Breast epithelium (tissue), 4 donors: ENCODE measurements around the gene TSFM. TPM values are rescaled to one million over a fixed set of nuclear protein-coding genes. Genes with fewer than 3 reads are reported as not detected.

Source experiments
- DNase-seq, 2 donors: peaks; one replicate each; pipeline ENCODE4 v3.0.0-alpha.2; 2019; ENCODE audit warnings: low spot score in 2 of 2
- H3K27ac ChIP-seq, 2 donors: fragments of 200-600 bp; sonication (generic) in 1 of 2; one replicate each; pipeline ENCODE4 v1.5.1; 2016 to 2019; ENCODE audit warnings: mild to moderate bottlenecking in 1 of 2
- H3K27me3 ChIP-seq, 2 donors: fragments of 200-600 bp; sonication (generic) in 1 of 2; one replicate each; pipeline versions ENCODE4 v1.5.1 to v1.6.0; 2017 to 2019; ENCODE audit warnings: control low read depth in 1 of 2, mild to moderate bottlenecking in 1 of 2
- H3K36me3 ChIP-seq: fragments of 200-600 bp; one replicate; pipeline ENCODE4 v1.5.1; 2019
- H3K4me1 ChIP-seq, 2 donors: fragments of 200-600 bp; sonication (generic); one replicate each; pipeline ENCODE4 v1.5.1; 2016 to 2019; ENCODE audit warnings: control low read depth in 1 of 2
- H3K4me3 ChIP-seq, 3 donors: fragments of 200-600 bp; sonication (generic); 1 replicate in 2 of 3; 2 replicates in 1 of 3; pipeline ENCODE4 v1.5.1; 2016 to 2019; ENCODE audit warnings: mild to moderate bottlenecking in 3 of 3, moderate library complexity in 2 of 3
- H3K9me3 ChIP-seq, 2 donors: fragments of 200-600 bp; sonication (generic) in 1 of 2; one replicate each; pipeline ENCODE4 v1.5.1; 2016 to 2019; ENCODE audit warnings: control low read depth in 1 of 2
- POLR2A ChIP-seq: fragments of 450-650 bp; IDR thresholded peaks from one replicate; pipeline ENCODE4 v1.6.1; 2016; ENCODE audit warnings: antibody characterized with exemption, mild to moderate bottlenecking, moderate library complexity
- POLR2AphosphoS5 ChIP-seq, 3 donors: sonication (generic); formaldehyde crosslinking; IDR thresholded peaks; one replicate each; pipeline ENCODE4 v1.6.1; 2017; ENCODE audit warnings: antibody characterized with exemption in 3 of 3
- intact Hi-C: fragments of 100-400 bp; cut with DNase I; formaldehyde crosslinking; loops from one replicate; pipeline ENCODE4 v1.15.1; 2023; ENCODE audit warnings: low total_unique reads
- total RNA-seq, 3 donors: library from RNA; depleted of rRNA; stranded (reverse); fragments of >200 nt; gene quantifications; one replicate each; pipeline ENCODE4 v1.1.0, GENCODE V29; 2016
- TF ChIP-seq, protein P1 (sequence below), 3 donors: fragments of 450-650 bp; IDR thresholded peaks; one replicate each; pipeline ENCODE4 v1.5.1; 2016 to 2017; ENCODE audit warnings: antibody characterized with exemption in 3 of 3, mild to moderate bottlenecking in 3 of 3, moderate library complexity in 3 of 3

Gene TSFM
- total RNA-seq, 3 donors from 2014 or later = 17.9 to 30.8 (median 27.2) TPM

DNA sequence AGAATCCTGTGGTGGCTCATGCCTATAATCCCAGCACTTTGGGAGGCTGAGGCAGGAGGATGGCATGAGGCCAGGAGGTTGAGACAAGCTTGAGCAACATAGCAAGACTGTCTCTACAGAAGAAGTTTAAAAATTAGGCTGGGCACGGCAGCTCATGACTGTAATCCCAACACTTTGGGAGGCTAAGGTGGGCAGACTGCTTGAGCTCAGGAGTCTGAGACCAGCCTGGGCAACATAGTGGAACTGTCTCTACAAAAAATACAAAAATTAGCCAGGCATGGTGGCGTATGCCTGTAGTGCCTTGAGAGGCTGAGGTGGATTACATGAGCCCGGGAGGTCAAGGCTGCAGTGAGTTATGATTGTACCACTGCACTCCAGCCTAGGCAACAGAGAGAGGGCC is 14.7 kb upstream of the TSFM start:
- Histone ChIP-seq H3K9me3 (no peaks in the 10 kb centered on the region), H3K4me3 (no peak overlapping the region), H3K36me3 (no peaks in the 10 kb centered on the region), H3K27ac (no peak overlapping the region), H3K4me1 (peaks cover 4 to 8% of the 10 kb centered on the region in 2 donors), H3K27me3 (peaks cover 0 to 25% of the 10 kb centered on the region in 2 donors)
- intact Hi-C loops = no loop called here
- TF ChIP-seq, protein P1, sequence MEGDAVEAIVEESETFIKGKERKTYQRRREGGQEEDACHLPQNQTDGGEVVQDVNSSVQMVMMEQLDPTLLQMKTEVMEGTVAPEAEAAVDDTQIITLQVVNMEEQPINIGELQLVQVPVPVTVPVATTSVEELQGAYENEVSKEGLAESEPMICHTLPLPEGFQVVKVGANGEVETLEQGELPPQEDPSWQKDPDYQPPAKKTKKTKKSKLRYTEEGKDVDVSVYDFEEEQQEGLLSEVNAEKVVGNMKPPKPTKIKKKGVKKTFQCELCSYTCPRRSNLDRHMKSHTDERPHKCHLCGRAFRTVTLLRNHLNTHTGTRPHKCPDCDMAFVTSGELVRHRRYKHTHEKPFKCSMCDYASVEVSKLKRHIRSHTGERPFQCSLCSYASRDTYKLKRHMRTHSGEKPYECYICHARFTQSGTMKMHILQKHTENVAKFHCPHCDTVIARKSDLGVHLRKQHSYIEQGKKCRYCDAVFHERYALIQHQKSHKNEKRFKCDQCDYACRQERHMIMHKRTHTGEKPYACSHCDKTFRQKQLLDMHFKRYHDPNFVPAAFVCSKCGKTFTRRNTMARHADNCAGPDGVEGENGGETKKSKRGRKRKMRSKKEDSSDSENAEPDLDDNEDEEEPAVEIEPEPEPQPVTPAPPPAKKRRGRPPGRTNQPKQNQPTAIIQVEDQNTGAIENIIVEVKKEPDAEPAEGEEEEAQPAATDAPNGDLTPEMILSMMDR (IDR thresholded peaks at IDR 0.05) = no peak
- TF ChIP-seq POLR2AphosphoS5 (IDR thresholded peaks at IDR 0.05) (no peak), POLR2A (no peak)
- no peak for DNase-seq

DNA sequence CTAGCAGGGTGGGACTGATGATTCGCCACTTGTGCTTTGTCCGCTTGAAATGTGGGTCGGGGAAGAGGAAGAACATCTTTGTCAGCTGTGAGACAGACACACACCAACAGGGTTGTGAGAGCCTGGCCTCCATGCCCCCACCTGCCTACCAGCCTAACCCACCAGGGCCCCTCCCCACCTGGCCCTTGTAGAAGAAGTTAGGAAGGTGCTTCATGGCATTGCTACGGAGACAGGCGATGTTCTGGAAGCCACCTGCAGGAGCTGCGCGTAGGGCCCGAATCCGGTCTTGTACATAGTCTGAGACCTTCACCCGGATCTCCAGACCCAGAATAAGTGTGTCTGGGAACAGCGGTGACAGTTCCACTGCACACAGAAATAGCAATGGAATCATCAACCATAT is 13.0 kb upstream of the TSFM start:
- no peak overlapping the region for H3K27ac ChIP-seq
- TF ChIP-seq, protein P1 (IDR thresholded peaks at IDR 0.05) = no peak
- no peak for TF ChIP-seq POLR2AphosphoS5 (IDR thresholded peaks at IDR 0.05)
- TF ChIP-seq POLR2A = no peak
- H3K9me3 ChIP-seq = no peaks in the 10 kb centered on the region
- H3K27me3 ChIP-seq = peaks cover 0 to 15% of the 10 kb centered on the region in 2 donors
- no peaks in the 10 kb centered on the region for H3K36me3 ChIP-seq
- DNase-seq = no peak
- intact Hi-C loops = no loop called here
- H3K4me3 ChIP-seq = no peak overlapping the region
- H3K4me1 ChIP-seq = peaks cover 4 to 8% of the 10 kb centered on the region in 2 donors

GRCh38 chr12:57770734-57771133 is 11.9 kb upstream of the TSFM start:
- H3K9me3 ChIP-seq = no peaks in the 10 kb centered on the region
- H3K4me3 ChIP-seq = no peak overlapping the region
- intact Hi-C loops = no loop called here
- TF ChIP-seq POLR2AphosphoS5 (IDR thresholded peaks at IDR 0.05) (no peak), POLR2A (no peak)
- TF ChIP-seq, protein P1 (IDR thresholded peaks at IDR 0.05) = no peak
- H3K36me3 ChIP-seq = no peaks in the 10 kb centered on the region
- peaks cover 4 to 8% of the 10 kb centered on the region in 2 donors for H3K4me1 ChIP-seq
- peaks cover 0 to 4% of the 10 kb centered on the region in 2 donors for H3K27me3 ChIP-seq
- DNase-seq = no peak
- peak overlapping the region in 1 of 2 donors; percentile 94 for H3K27ac ChIP-seq

- H3K27ac ChIP-seq = peak overlapping the region; percentile 94 to 96
- H3K36me3 ChIP-seq = no peaks in the 10 kb centered on the region
- peak; percentile 81 to 83 for DNase-seq
- H3K9me3 ChIP-seq = no peaks in the 10 kb centered on the region
- H3K4me3 ChIP-seq = peak overlapping the region; percentile 71 to 88 (median 85)
- intact Hi-C loops = no loop called here
- peaks cover 4 to 5% of the 10 kb centered on the region in 2 donors for H3K4me1 ChIP-seq
- TF ChIP-seq POLR2A (no peak), POLR2AphosphoS5 (IDR thresholded peaks at IDR 0.05) (no peak)
- TF ChIP-seq, protein P1 (IDR thresholded peaks at IDR 0.05) = no peak
- H3K27me3 ChIP-seq = no peaks in the 10 kb centered on the region
These were observed 11.2 kb upstream of the TSFM start for GRCh38 chr12:57771236-57771872.

DNA sequence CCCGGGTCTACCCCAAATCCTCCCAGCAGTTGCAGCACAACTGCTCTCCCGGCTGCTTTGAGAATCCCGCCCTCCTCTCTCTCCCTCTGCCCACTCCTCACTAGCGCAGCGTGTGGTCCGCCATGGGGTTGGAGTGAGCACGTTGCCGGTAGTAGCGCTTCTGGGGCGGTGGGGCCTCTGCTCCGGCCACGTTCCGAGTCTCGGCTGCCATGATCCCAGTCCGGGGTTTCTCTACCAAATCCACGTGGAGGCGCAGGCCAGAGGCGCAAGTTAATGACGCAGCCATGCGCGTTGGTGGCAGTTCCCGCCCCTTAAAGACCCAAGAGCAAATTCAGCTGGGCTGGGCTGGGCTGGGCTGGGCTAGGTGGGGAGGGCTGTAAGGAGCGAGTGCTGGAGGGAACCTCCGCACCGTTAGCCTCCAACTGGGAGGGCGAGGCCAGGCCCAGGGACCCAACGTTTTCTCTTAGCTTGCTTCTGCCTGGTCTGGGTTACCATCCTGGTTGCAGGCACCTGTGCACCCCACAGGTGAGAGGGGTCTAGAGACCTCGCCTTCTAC is 10.6 kb upstream of the TSFM start, which contains the start of gene METTL1:
Gene METTL1, minus strand, starts transcription at position 233 of the 556 bp plus-strand sequence. Its CDS starts 22 bp downstream, at position 211.
- DNase-seq = peak; percentile 93 to 94
- intact Hi-C loops = no loop called here
- Histone ChIP-seq H3K27me3 (no peaks in the 10 kb centered on the region), H3K4me3 (peak within 1 kb of the TSS; percentile 71 to 88 (median 85)), H3K27ac (peak within 1 kb of the TSS; percentile 94 to 96), H3K36me3 (no peaks in the 10 kb centered on the region), H3K4me1 (peaks cover 0 to 4% of the 10 kb centered on the region in 2 donors), H3K9me3 (no peaks in the 10 kb centered on the region)
- peak; percentile 77 to 91 (median 88) for TF ChIP-seq POLR2AphosphoS5 (IDR thresholded peaks at IDR 0.05)
- no peak for TF ChIP-seq POLR2A
- TF ChIP-seq, protein P1 (IDR thresholded peaks at IDR 0.05) = peak in 1 of 3 donors; percentile 13
